Measurements from ENCODE around the gene SDK1.

SDK1 gene

DNA sequence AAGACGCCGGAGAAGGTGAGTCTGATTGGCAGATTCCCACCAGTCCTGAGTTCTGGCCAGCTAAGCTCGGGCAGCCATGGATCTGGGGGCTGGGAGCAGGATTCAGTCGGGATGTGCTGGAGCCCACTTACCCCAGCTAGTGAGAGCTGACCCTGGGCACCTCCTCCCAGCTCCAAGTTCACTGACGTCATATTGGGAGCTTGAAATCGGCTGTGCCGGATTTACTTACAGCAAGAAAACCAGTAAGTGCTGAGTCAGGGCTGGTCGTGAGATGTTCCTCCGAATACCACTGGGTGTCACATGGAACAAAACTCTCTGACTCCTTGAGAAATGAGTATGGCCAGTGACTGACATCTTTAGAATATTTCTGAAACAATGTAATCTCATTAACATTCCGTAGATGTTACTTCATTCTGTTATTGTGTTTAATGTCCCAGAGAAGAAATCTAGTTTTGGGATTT is 621.2 kb downstream of the SDK1 start:
- Histone ChIP-seq H3K27ac (no peak overlapping the region), H3K36me3 (ENCODE audit: control insufficient read depth, insufficient read depth, low read length) (no peaks in the 10 kb centered on the region), H2AFZ (no peak overlapping the region), H3K79me2 (no peaks in the 10 kb centered on the region), H3K4me3 (ENCODE audit: low read depth, low read length) (no peak overlapping the region), H3K4me2 (ENCODE audit: low read length) (no peak overlapping the region), H3K9ac (no peak overlapping the region), H3K9me3 (ENCODE audit: control insufficient read depth, low read length) (no peaks in the 10 kb centered on the region), H3K27me3 (ENCODE audit: control insufficient read depth, insufficient read depth, low read length) (no peaks in the 10 kb centered on the region), H3K4me1 (no peaks in the 10 kb centered on the region)
- TF ChIP-seq, protein P1, sequence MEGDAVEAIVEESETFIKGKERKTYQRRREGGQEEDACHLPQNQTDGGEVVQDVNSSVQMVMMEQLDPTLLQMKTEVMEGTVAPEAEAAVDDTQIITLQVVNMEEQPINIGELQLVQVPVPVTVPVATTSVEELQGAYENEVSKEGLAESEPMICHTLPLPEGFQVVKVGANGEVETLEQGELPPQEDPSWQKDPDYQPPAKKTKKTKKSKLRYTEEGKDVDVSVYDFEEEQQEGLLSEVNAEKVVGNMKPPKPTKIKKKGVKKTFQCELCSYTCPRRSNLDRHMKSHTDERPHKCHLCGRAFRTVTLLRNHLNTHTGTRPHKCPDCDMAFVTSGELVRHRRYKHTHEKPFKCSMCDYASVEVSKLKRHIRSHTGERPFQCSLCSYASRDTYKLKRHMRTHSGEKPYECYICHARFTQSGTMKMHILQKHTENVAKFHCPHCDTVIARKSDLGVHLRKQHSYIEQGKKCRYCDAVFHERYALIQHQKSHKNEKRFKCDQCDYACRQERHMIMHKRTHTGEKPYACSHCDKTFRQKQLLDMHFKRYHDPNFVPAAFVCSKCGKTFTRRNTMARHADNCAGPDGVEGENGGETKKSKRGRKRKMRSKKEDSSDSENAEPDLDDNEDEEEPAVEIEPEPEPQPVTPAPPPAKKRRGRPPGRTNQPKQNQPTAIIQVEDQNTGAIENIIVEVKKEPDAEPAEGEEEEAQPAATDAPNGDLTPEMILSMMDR (IDR thresholded peaks at IDR 0.05): no peak

DNA sequence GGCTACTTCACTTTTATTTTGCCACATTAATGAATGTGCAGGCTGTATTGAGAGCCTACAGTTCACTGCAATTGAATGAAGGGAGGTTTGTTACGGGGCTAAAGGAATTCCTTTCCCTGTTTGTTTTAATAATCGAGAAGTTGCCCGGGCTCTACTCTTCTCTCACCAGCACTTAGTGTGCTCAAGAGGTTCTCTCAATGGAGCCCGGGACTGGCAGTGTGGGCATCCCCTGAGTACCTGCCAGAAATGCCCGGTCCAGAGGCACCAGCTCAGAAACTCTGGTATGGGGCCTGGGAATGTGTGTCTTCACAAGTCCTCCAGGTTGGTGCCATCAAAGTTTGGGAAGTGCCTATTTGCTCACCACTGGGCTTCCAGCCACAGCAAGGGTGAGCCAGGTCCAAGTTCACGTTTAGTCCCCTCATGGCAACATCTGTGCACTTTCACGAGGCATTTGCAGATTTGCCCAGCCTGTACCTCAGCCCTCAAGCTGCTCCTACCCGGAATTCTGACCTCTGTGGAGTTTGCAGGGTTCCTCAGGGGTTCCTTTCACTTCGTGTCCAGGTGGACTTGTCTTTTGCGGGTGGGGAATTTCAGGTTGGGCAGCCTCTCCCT is 622.4 kb downstream of the SDK1 start:
- Histone ChIP-seq H3K4me1 (no peaks in the 10 kb centered on the region), H3K9me3 (ENCODE audit: control insufficient read depth, low read length) (no peaks in the 10 kb centered on the region), H3K79me2 (no peaks in the 10 kb centered on the region), H3K9ac (no peak overlapping the region), H3K27ac (no peak overlapping the region), H3K4me2 (ENCODE audit: low read length) (no peak overlapping the region), H3K4me3 (ENCODE audit: low read depth, low read length) (no peak overlapping the region), H2AFZ (no peak overlapping the region), H3K36me3 (ENCODE audit: control insufficient read depth, insufficient read depth, low read length) (no peaks in the 10 kb centered on the region), H3K27me3 (ENCODE audit: control insufficient read depth, insufficient read depth, low read length) (no peaks in the 10 kb centered on the region)
- TF ChIP-seq, protein P1 (IDR thresholded peaks at IDR 0.05): no peak

GRCh38 chr7:3924277-3924676 is 623.2 kb downstream of the SDK1 start:
- no peak overlapping the region for H3K4me3 ChIP-seq (ENCODE audit: low read depth, low read length)
- no peak overlapping the region for H2AFZ ChIP-seq
- TF ChIP-seq, protein P1 (IDR thresholded peaks at IDR 0.05): no peak
- H3K4me2 ChIP-seq (ENCODE audit: low read length): no peak overlapping the region
- H3K27me3 ChIP-seq (ENCODE audit: control insufficient read depth, insufficient read depth, low read length): no peaks in the 10 kb centered on the region
- H3K9ac ChIP-seq: no peak overlapping the region
- no peaks in the 10 kb centered on the region for H3K9me3 ChIP-seq (ENCODE audit: control insufficient read depth, low read length)
- H3K4me1 ChIP-seq: no peaks in the 10 kb centered on the region
- H3K36me3 ChIP-seq (ENCODE audit: control insufficient read depth, insufficient read depth, low read length): no peaks in the 10 kb centered on the region
- no peaks in the 10 kb centered on the region for H3K79me2 ChIP-seq
- H3K27ac ChIP-seq: no peak overlapping the region

DNA sequence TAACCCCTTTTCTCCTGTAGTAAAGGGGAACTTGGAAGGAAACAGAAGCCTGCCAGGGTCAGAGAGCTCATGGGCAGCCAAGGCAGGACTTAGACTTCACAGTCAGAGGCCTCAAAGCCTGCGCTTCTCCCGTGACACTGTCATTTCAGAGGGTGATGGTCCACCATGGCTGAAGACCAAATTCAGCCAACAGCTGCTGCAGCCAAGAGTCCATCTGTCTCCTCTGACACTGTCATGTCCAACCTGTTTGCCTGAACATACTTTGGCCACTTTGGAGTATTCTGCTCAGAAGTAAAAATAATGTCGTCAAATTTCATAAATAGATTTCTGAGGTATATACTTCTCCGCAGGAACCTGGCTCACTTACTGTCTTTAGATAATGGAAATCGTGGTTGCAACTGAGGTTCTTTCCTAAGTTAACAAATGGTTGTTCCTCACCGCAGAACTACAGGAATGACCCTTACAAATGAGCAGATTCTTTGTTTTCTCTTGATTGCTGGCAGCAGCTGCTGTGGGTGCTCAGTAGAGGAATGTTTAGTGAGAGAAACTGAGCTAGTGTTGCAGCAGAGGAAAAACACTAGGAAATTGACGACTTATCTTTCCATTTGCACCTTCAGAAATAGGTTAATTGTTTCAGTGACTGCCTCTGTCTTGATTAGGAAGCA is 626.5 kb downstream of the SDK1 start:
- no peaks in the 10 kb centered on the region for H3K27me3 ChIP-seq (ENCODE audit: control insufficient read depth, insufficient read depth, low read length)
- H3K79me2 ChIP-seq: no peaks in the 10 kb centered on the region
- H2AFZ ChIP-seq: no peak overlapping the region
- no peak overlapping the region for H3K9ac ChIP-seq
- no peaks in the 10 kb centered on the region for H3K9me3 ChIP-seq (ENCODE audit: control insufficient read depth, low read length)
- no peak overlapping the region for H3K4me2 ChIP-seq (ENCODE audit: low read length)
- TF ChIP-seq, protein P1 (IDR thresholded peaks at IDR 0.05): no peak
- no peaks in the 10 kb centered on the region for H3K4me1 ChIP-seq
- no peaks in the 10 kb centered on the region for H3K36me3 ChIP-seq (ENCODE audit: control insufficient read depth, insufficient read depth, low read length)
- no peak overlapping the region for H3K27ac ChIP-seq
- H3K4me3 ChIP-seq (ENCODE audit: low read depth, low read length): no peak overlapping the region

All from parathyroid adenoma (tissue), 2 donors.